ENCODE data around the gene CRACDL.

DNA sequence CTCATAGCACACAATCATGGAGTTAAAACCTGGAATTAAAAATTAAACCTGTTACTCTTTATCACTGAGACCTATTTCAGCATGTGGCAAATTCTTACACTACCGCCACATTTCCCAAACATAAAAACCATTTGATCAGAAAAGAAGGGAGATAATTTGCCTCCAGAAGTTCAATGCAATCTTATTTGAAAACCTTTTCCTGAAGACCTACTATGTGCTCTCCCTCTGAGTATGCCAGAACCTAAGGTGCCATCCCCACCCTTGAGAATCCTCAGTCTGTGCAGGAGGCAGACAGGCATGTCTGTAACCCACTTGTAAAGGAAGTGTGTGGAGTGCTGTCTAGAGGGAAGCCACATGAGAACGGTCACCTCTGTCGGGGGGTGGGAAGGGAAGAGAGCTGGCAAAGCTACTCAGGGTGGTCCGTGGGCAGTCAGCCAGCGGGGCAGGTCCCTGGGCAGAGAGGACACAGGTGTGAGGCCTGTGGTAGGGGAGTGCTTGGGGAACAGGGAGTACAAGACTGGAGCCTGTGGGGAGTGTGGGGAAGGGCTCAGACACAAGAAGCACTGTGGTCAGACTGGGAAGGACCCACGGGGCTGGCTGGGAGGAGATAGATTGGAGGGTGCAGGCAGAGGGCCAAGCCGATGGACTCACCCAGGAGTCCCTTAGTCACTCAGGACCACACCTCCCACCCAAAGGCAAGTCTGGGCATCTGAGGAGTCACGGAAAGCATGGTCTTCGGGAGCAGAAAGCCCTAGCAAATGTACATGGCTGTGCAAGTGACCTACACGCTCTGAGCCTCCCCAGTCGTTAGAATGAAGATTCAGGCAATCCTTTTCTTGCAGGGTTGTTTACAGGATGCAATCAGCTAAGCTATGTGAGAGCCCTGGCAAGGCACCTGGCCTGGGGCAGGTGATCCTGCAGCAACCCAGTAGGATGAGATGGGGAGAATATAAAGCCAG, 22.8 kb downstream of the CRACDL start:
- TF ChIP-seq POLR2A (IDR thresholded peaks at IDR 0.05), result no peak
- TF ChIP-seq, protein P1, sequence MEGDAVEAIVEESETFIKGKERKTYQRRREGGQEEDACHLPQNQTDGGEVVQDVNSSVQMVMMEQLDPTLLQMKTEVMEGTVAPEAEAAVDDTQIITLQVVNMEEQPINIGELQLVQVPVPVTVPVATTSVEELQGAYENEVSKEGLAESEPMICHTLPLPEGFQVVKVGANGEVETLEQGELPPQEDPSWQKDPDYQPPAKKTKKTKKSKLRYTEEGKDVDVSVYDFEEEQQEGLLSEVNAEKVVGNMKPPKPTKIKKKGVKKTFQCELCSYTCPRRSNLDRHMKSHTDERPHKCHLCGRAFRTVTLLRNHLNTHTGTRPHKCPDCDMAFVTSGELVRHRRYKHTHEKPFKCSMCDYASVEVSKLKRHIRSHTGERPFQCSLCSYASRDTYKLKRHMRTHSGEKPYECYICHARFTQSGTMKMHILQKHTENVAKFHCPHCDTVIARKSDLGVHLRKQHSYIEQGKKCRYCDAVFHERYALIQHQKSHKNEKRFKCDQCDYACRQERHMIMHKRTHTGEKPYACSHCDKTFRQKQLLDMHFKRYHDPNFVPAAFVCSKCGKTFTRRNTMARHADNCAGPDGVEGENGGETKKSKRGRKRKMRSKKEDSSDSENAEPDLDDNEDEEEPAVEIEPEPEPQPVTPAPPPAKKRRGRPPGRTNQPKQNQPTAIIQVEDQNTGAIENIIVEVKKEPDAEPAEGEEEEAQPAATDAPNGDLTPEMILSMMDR (IDR thresholded peaks at IDR 0.05), result no peak
- no peak for TF ChIP-seq EP300 (IDR thresholded peaks at IDR 0.05)
